Erythroblast (primary cell): ENCODE results near the gene EFCAB14.

Experiments used
- GATA1 ChIP-seq: IDR thresholded peaks from 2 replicates; pipeline ENCODE4 v1.6.1; 2011; ENCODE audit warnings: low read depth, mild to moderate bottlenecking, control low read depth, low read length, moderate library complexity
- POLR2A ChIP-seq: IDR thresholded peaks from 2 replicates; pipeline ENCODE4 v1.6.1; 2011; ENCODE audit warnings: mild to moderate bottlenecking, low read length

GRCh38 chr1:46718727-46719622, at the start of gene EFCAB14:
- TF ChIP-seq POLR2A (peak; percentile 85), GATA1 (no peak)
